ENCODE measurements around the gene PASK.
"Not testable (repeated sequence)": the region's sequence is repeated elsewhere in the genome, so short reads cannot be mapped to it uniquely, and the experiment has no call there.

Gene PASK

GRCh38 chr2:241102239-241102803 lies 47.0 kb downstream of the PASK start, which contains the start of gene MTERF4:
Gene MTERF4, minus strand, starts transcription at chr2:241102287. Its CDS starts 14 bp downstream, at chr2:241102273.
- peak; percentile 80 for DNase-seq

GRCh38 chr2:241099246-241099645 lies 50.0 kb downstream of the PASK start:
- DNase-seq: no peak

- DNase-seq: no peak
Measured at GRCh38 chr2:241096979-241097378, 52.3 kb downstream of the PASK start.

GRCh38 chr2:241095594-241096290 lies 53.5 kb downstream of the PASK start:
- DNase-seq: no peak

- no peak for DNase-seq
Measured at GRCh38 chr2:241094924-241095420, 54.3 kb downstream of the PASK start.

- no peak for DNase-seq
Measured at GRCh38 chr2:241094172-241094571, 55.1 kb downstream of the PASK start.

- not testable (repeated sequence) for DNase-seq
Measured at GRCh38 chr2:241093133-241093781, 56.0 kb downstream of the PASK start.

- no peak for DNase-seq
Measured at GRCh38 chr2:241092677-241093076, 56.6 kb downstream of the PASK start.

- no peak for DNase-seq
Measured at GRCh38 chr2:241091734-241092445, 57.4 kb downstream of the PASK start.

- DNase-seq: no peak
Measured at GRCh38 chr2:241091201-241091600, 58.1 kb downstream of the PASK start.

GRCh38 chr2:241088791-241089732 lies 60.2 kb downstream of the PASK start:
- DNase-seq: no peak

- DNase-seq: no peak
Measured at GRCh38 chr2:241088376-241088775, 60.9 kb downstream of the PASK start.

GRCh38 chr2:241087420-241088268 lies 61.6 kb downstream of the PASK start:
- DNase-seq: no peak

GRCh38 chr2:241084856-241085444 lies 64.3 kb downstream of the PASK start:
- no peak for DNase-seq

GRCh38 chr2:241083091-241083415 lies 66.2 kb downstream of the PASK start:
- DNase-seq: no peak

GRCh38 chr2:241082341-241083090 lies 66.8 kb downstream of the PASK start:
- no peak for DNase-seq

GRCh38 chr2:241081643-241082340 lies 67.5 kb downstream of the PASK start:
- no peak for DNase-seq

GRCh38 chr2:241081190-241081642 lies 68.1 kb downstream of the PASK start:
- no peak for DNase-seq

Measured in EL (cell line).